HEK293T (cell line): ENCODE results near the gene MLH3.

Source experiments
- CTCF ChIA-PET: fragments of 350-600 bp; formaldehyde crosslinking; extraction: SDS; loops from one replicate; lab custom pipeline; 2021; ENCODE audit warnings: antibody characterized with exemption, inconsistent platforms; lab: Yijun Ruan, JAX
- POLR2A ChIA-PET: fragments of 350-600 bp; formaldehyde crosslinking; extraction: SDS; loops from one replicate; lab custom pipeline; 2020; ENCODE audit warnings: antibody characterized with exemption, inconsistent platforms; lab: Yijun Ruan, JAX
- DNase-seq: peaks from one replicate; pipeline ENCODE4 v3.0.0; 2012; ENCODE audit warnings: mixed read lengths; ENCODE audit errors: extremely low spot score
- ARNT ChIP-seq: fragments of 450-650 bp; IDR thresholded peaks from 2 replicates; pipeline ENCODE4 v1.6.1; 2017; ENCODE audit warnings: mild to moderate bottlenecking
- BHLHE40 ChIP-seq: fragments of 450-650 bp; IDR thresholded peaks from 2 replicates; pipeline ENCODE4 v1.6.1; 2016; ENCODE audit warnings: mild to moderate bottlenecking, moderate library complexity, borderline replicate concordance
- CTBP1 ChIP-seq: fragments of 450-650 bp; IDR thresholded peaks from 2 replicates; pipeline ENCODE4 v1.6.1; 2016; ENCODE audit warnings: borderline replicate concordance
- ELF4 ChIP-seq: fragments of 450-650 bp; IDR thresholded peaks from 2 replicates; pipeline ENCODE4 v1.6.1; 2017; ENCODE audit warnings: antibody characterized with exemption
- FOXA1 ChIP-seq: fragments of 450-650 bp; IDR thresholded peaks from 2 replicates; pipeline ENCODE4 v1.6.1; 2016; ENCODE audit warnings: mild to moderate bottlenecking
- FOXK2 ChIP-seq: fragments of 450-650 bp; IDR thresholded peaks from 2 replicates; pipeline ENCODE4 v1.6.1; 2016; ENCODE audit warnings: mild to moderate bottlenecking
- FOXM1 ChIP-seq: fragments of 450-650 bp; IDR thresholded peaks from 2 replicates; pipeline ENCODE4 v1.6.1; 2017; ENCODE audit warnings: mild to moderate bottlenecking, borderline replicate concordance
- HDGF ChIP-seq: fragments of 450-650 bp; IDR thresholded peaks from 2 replicates; pipeline ENCODE4 v1.6.1; 2017; ENCODE audit warnings: antibody characterized with exemption, borderline replicate concordance
- L3MBTL2 ChIP-seq: fragments of 450-650 bp; conservative IDR thresholded peaks from 2 replicates; pipeline ENCODE4 v1.6.1; 2016; ENCODE audit warnings: mild to moderate bottlenecking
- LEF1 ChIP-seq: fragments of 450-650 bp; IDR thresholded peaks from 2 replicates; pipeline ENCODE4 v1.6.1; 2017; ENCODE audit warnings: mild to moderate bottlenecking, borderline replicate concordance
- NFRKB ChIP-seq: fragments of 450-650 bp; IDR thresholded peaks from 2 replicates; pipeline ENCODE4 v1.6.1; 2016; ENCODE audit warnings: mild to moderate bottlenecking, moderate library complexity
- PKNOX1 ChIP-seq: fragments of 450-650 bp; IDR thresholded peaks from 2 replicates; pipeline ENCODE4 v1.6.1; 2016
- SP1 ChIP-seq: fragments of 450-650 bp; IDR thresholded peaks from 2 replicates; pipeline ENCODE4 v1.6.1; 2017
- SUZ12 ChIP-seq: fragments of 450-650 bp; IDR thresholded peaks from 2 replicates; pipeline ENCODE4 v1.6.1; 2016; ENCODE audit warnings: mild to moderate bottlenecking
- TARDBP ChIP-seq: fragments of 450-650 bp; IDR thresholded peaks from 2 replicates; pipeline ENCODE4 v1.6.1; 2016
- ZNF384 ChIP-seq: fragments of 450-650 bp; IDR thresholded peaks from 2 replicates; pipeline ENCODE4 v1.6.1; 2016

MLH3 gene

GRCh38 chr14:74979442-74980397 lies 71.5 kb downstream of the MLH3 start:
- CTCF ChIA-PET: interaction anchor here (0.8 to 1.9 kb wide), 3 partner anchors 15 to 45 kb away, joined by 3 to 13 read pairs (median 3); no protein-coding TSS in a partner anchor
- TF ChIP-seq ZNF384: no peak
- POLR2A ChIA-PET: interaction anchor here (0.7 to 2.3 kb wide), 6 partner anchors 9 to 26 kb away, joined by 3 to 8 read pairs (median 4); partner anchors contain the start of gene EIF2B2
- DNase-seq: peak; percentile 27

- ChIA-PET CTCF (interaction anchor here (0.9 to 1.9 kb wide), 2 partner anchors 34 to 118 kb away, joined by 3 to 13 read pairs; no protein-coding TSS in a partner anchor), POLR2A (interaction anchor here (0.7 to 2.3 kb wide), 4 partner anchors 12 to 25 kb away, joined by 3 to 6 read pairs (median 4); partner anchors contain the start of gene PGF)
Observed at GRCh38 chr14:74979029-74979428, 72.2 kb downstream of the MLH3 start.

GRCh38 chr14:74978416-74978947 lies 72.8 kb downstream of the MLH3 start:
- CTCF ChIA-PET: interaction anchor here (0.9 to 1.9 kb wide), 3 partner anchors 32 to 117 kb away, joined by 3 to 13 read pairs (median 3); no protein-coding TSS in a partner anchor
- peak; percentile 26 for DNase-seq
- TF ChIP-seq TARDBP (no peak), CTBP1 (no peak), HDGF (no peak), ARNT (no peak), L3MBTL2 (no peak), FOXK2 (no peak), PKNOX1 (no peak), FOXA1 (no peak), LEF1 (no peak), ZNF384 (no peak)
- POLR2A ChIA-PET: interaction anchor here (0.7 to 2.3 kb wide), 5 partner anchors 11 to 91 kb away, joined by 3 to 6 read pairs (median 3); partner anchors contain the start of genes PGF and ZC2HC1C

More at GRCh38 chr14:74979029-74979428, 72.2 kb downstream of the MLH3 start:
- DNase-seq: no peak
- TF ChIP-seq L3MBTL2 (no peak), HDGF (no peak), SP1 (no peak), ELF4 (no peak), FOXM1 (no peak), ZNF384 (no peak), BHLHE40 (no peak), CTBP1 (no peak), LEF1 (no peak), FOXA1 (no peak), ARNT (no peak), TARDBP (no peak), SUZ12 (no peak)

- ChIA-PET POLR2A (interaction anchor here (1.0 to 2.3 kb wide), 4 partner anchors 11 to 92 kb away, joined by 3 to 6 read pairs (median 4); partner anchors contain the start of genes PGF and ZC2HC1C), CTCF (interaction anchor here (0.9 to 1.0 kb wide), 2 partner anchors 31 to 117 kb away, joined by 3 read pairs; no protein-coding TSS in a partner anchor)
- TF ChIP-seq LEF1 (no peak), SUZ12 (no peak), HDGF (no peak)
- DNase-seq: peak; percentile 4
Observed at GRCh38 chr14:74977901-74978385, 73.3 kb downstream of the MLH3 start.

- peak; percentile 3 for DNase-seq
- ChIA-PET POLR2A (interaction anchor here (1.0 kb wide), 1 partner anchor 92 kb away, joined by 3 read pairs; the partner anchor contains the start of gene ZC2HC1C), CTCF (no interaction called here)
- no peak for TF ChIP-seq PKNOX1
- no peak for TF ChIP-seq L3MBTL2
- TF ChIP-seq CTBP1: no peak
- TF ChIP-seq HDGF: no peak
- TF ChIP-seq LEF1: no peak
- no peak for TF ChIP-seq FOXK2
- TF ChIP-seq FOXM1: no peak
- TF ChIP-seq ELF4: no peak
- TF ChIP-seq ARNT: no peak
- TF ChIP-seq ZNF384: no peak
- TF ChIP-seq SP1: no peak
- no peak for TF ChIP-seq BHLHE40
- TF ChIP-seq TARDBP: no peak
- no peak for TF ChIP-seq SUZ12
- TF ChIP-seq NFRKB: no peak
Observed at GRCh38 chr14:74977164-74977900, 73.9 kb downstream of the MLH3 start.
